ENCODE measurements around the gene ARL4D. TPM values are rescaled to one million over a fixed set of nuclear protein-coding genes. Genes with fewer than 3 reads are reported as not detected.

ARL4D gene
- total RNA-seq, 2 donors from 2014 or later: 5.5 to 24.1 TPM

DNA sequence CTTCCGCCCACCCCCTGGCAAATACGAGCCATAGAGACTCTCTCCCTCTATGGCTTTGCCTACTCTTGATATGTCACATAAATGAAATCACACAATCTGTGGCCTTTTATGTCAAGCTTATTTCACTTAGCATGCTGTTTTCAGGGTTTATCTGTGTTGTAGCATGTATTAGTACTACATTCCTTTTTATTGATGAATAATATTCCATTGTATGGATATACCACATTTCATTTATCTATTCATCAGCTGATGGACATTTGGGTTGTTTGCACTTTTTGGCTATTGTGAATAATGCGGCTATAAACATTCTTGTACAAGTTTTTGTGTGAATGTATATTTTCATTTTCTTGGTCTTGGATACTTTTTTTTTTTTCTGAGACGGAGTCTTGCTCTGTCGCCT is 48.0 kb downstream of the ARL4D start:
- DNase-seq (ENCODE audit: low spot score): no peak
- Histone ChIP-seq H3K4me3 (no peak overlapping the region), H3K27ac (no peak overlapping the region), H3K27me3 (no peaks in the 10 kb centered on the region), H3K9me3 (no peaks in the 10 kb centered on the region), H3K36me3 (no peaks in the 10 kb centered on the region), H3K4me1 (no peaks in the 10 kb centered on the region)
- TF ChIP-seq, protein P1, sequence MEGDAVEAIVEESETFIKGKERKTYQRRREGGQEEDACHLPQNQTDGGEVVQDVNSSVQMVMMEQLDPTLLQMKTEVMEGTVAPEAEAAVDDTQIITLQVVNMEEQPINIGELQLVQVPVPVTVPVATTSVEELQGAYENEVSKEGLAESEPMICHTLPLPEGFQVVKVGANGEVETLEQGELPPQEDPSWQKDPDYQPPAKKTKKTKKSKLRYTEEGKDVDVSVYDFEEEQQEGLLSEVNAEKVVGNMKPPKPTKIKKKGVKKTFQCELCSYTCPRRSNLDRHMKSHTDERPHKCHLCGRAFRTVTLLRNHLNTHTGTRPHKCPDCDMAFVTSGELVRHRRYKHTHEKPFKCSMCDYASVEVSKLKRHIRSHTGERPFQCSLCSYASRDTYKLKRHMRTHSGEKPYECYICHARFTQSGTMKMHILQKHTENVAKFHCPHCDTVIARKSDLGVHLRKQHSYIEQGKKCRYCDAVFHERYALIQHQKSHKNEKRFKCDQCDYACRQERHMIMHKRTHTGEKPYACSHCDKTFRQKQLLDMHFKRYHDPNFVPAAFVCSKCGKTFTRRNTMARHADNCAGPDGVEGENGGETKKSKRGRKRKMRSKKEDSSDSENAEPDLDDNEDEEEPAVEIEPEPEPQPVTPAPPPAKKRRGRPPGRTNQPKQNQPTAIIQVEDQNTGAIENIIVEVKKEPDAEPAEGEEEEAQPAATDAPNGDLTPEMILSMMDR (IDR thresholded peaks at IDR 0.05): no peak

DNA sequence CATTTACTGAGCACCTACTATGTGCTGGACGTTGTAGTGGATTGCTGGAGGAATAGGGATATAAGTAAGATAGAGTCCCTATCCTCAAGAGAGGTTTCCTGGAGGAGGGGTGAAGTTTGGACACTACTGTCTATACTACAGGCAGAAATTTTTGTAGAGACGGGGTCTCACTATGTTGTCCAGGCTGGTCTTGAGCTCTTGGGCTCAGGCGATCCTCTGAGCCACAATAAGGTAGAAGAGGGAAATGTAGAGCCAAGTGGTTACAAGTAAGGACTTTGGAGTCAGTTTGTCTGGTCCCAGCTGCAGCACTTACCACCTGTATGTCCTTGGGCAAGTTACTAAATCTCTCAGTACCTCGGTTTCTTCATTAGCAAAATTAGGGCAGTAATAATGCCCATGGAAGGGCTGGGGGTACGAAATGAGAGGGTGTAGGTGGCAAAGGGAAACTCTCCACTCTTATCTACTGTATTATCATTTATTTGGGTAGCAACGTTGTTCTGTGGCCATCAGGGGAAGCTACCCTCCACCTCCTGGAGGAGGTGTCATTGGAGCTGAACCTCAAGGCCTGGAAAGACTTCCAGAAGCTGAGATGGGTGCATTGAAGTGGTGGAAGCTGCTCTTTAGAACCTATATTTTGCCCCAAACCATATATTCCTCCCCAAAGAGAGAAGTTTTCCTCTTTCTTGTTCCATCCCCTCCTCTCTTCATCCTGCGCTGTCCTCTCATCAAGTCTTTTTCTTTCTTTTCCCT is 50.1 kb downstream of the ARL4D start:
- no peak for DNase-seq (ENCODE audit: low spot score)
- no peaks in the 10 kb centered on the region for H3K9me3 ChIP-seq

DNA sequence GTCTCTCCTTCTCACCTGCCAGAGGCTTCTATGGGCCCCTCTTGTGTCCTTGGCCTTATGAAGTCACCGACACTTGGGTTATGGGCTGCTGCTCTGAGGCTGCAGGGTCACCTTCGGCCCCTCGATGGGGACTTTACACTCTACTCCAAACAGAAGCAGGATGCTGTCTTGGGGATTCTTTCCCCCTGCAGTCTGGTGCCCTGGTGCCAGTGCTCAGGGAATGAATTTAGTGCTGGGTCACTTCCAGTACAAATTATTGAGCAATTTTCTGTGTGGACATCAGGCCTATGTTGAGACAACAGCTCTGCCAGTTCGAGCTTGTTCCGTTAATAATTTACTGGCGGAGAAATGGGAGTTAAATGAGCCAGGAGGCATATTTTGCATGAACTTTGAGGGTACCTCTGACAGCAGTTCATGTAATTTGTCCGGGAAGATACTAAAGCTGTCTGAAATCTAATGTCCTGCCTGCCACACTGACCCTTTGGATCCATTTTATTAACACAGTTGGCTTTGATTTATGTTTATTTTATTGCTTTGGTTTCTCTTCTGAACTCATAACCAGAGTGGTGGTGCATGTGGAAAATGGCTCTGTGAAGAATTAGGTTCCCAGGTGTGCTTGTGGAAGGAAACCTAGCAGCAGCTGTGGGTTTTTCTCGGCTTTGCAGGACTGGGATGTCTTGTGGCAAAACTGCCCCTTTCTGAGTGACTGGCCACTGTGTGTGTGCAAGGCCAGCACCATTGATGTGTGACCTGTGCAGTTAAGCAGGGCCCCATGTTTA is 50.9 kb downstream of the ARL4D start:
- TF ChIP-seq, protein P1 (IDR thresholded peaks at IDR 0.05): no peak
- Histone ChIP-seq H3K27me3 (no peaks in the 10 kb centered on the region), H3K27ac (no peak overlapping the region), H3K4me1 (no peaks in the 10 kb centered on the region), H3K36me3 (no peaks in the 10 kb centered on the region), H3K9me3 (no peaks in the 10 kb centered on the region), H3K4me3 (no peak overlapping the region)
- no peak for DNase-seq (ENCODE audit: low spot score)

More for the DNA sequence above, 50.1 kb downstream of the ARL4D start:
- Histone ChIP-seq H3K27me3 (no peaks in the 10 kb centered on the region), H3K36me3 (no peaks in the 10 kb centered on the region), H3K4me3 (no peak overlapping the region), H3K4me1 (no peaks in the 10 kb centered on the region), H3K27ac (no peak overlapping the region)
- TF ChIP-seq, protein P1 (IDR thresholded peaks at IDR 0.05): no peak

MicroRNA genes within 50 kb of the gene (microRNA counts, 767-probe panel; counts per million panel counts)
- microRNA hsa-miR-2117: 0 to 1,689 counts per million in 2 donors

Other genes with a start within 250 kb of the ARL4D start
- 100 to 1,000 TPM in 1 of 2 donors, 10 to 100 TPM in 1; 94.0 to 101 TPM for gene NBR1, start 227.8 kb upstream of the ARL4D start, total RNA-seq
- 1 to 10 TPM; 2.4 to 3.5 TPM for gene TMEM106A, start 187.1 kb upstream of the ARL4D start, total RNA-seq
- not detected for gene CCDC200, start 170.4 kb upstream of the ARL4D start, total RNA-seq
- gene RNU2-1, start 165.0 kb upstream of the ARL4D start, total RNA-seq: not detected
- gene DHX8, start 85.0 kb downstream of the ARL4D start, total RNA-seq: 10 to 100 TPM; 18.5 to 26.1 TPM
- 1 to 10 TPM; 3.1 to 5.0 TPM for gene ETV4, start 147.3 kb downstream of the ARL4D start, total RNA-seq